ENCODE data around the gene GLS. TPM values are rescaled to one million over a fixed set of nuclear protein-coding genes. Genes with fewer than 3 reads are reported as not detected.

Gene GLS
- total and polyA plus RNA-seq, 2 donors (not counting 1 experiment from before 2014, with no cell fraction given) = 32.5 to 195 TPM

DNA sequence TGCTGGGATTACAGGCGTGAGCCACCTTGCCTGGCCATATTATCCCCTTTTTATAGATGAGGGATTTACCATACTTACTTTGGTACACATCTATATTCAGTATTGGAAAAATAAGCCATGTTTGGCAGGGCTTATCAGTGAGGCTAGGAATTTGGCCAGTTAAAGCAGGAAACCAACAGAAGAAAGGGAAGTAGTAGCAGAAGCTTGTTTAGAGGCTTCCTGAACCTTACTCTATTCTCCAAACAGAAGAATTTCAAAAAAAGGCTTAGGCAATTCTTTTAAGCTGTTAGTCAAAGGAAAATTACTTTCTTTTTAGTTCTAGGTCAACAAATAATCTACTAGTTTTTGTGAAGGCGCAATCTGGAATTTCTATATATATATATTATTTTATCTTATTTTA, 3.2 kb upstream of the GLS start:
- ATAC-seq (ENCODE audit: low read depth) = no peak
- Histone ChIP-seq H3K9me3 (ENCODE audit: control extremely low read depth in 1 of 3, control insufficient read depth in 2 of 3, insufficient read depth in 1 of 3, low read length in 2 of 3) (no peaks in the 10 kb centered on the region), H3K4me1 (ENCODE audit: control insufficient read depth in 2 of 2, insufficient read depth in 2 of 2, low read length in 2 of 2) (peaks cover 15 to 16% of the 10 kb centered on the region in 2 donors), H3K27me3 (replicated peaks in 1 of 4; ENCODE audit: control extremely low read depth in 1 of 4, control insufficient read depth in 3 of 4, insufficient read depth in 4 of 4, low read length in 3 of 4) (no peaks in the 10 kb centered on the region), H3K79me2 (ENCODE audit: control insufficient read depth, insufficient read depth, low read length) (peaks cover 47% of the 10 kb centered on the region), H2AFZ (ENCODE audit: insufficient read depth, low read depth, low read length, poor library complexity, severe bottlenecking) (no peak overlapping the region), H4K20me1 (ENCODE audit: control insufficient read depth, insufficient read depth, low read length, poor library complexity, severe bottlenecking) (no peaks in the 10 kb centered on the region), H3K36me3 (replicated peaks in 1 of 2; ENCODE audit: control extremely low read depth in 1 of 2, control insufficient read depth in 1 of 2, extremely low read depth in 1 of 2, insufficient read depth in 2 of 2, low read length in 1 of 2) (no peaks in the 10 kb centered on the region), H3K9ac (ENCODE audit: low read length) (no peak overlapping the region), H3K27ac (ENCODE audit: low read length in 2 of 2) (no peak overlapping the region), H3K4me2 (replicated peaks; ENCODE audit: low read depth, low read length, poor library complexity, severe bottlenecking) (no peak overlapping the region), H3K4me3 (ENCODE audit: control extremely low read depth in 1 of 5, extremely low read depth in 1 of 5, insufficient read depth in 1 of 5, low read depth in 2 of 5, low read length in 4 of 5) (no peak overlapping the region)
- WGBS (ENCODE audit: insufficient coverage) = no CpG with 5 or more reads among the region's 2 CpGs
- POLR2A ChIA-PET = no interaction called here
- no peak for DNase-seq
- TF ChIP-seq, protein P1, sequence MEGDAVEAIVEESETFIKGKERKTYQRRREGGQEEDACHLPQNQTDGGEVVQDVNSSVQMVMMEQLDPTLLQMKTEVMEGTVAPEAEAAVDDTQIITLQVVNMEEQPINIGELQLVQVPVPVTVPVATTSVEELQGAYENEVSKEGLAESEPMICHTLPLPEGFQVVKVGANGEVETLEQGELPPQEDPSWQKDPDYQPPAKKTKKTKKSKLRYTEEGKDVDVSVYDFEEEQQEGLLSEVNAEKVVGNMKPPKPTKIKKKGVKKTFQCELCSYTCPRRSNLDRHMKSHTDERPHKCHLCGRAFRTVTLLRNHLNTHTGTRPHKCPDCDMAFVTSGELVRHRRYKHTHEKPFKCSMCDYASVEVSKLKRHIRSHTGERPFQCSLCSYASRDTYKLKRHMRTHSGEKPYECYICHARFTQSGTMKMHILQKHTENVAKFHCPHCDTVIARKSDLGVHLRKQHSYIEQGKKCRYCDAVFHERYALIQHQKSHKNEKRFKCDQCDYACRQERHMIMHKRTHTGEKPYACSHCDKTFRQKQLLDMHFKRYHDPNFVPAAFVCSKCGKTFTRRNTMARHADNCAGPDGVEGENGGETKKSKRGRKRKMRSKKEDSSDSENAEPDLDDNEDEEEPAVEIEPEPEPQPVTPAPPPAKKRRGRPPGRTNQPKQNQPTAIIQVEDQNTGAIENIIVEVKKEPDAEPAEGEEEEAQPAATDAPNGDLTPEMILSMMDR (IDR thresholded peaks at IDR 0.05) = no peak
- no peak for TF ChIP-seq EZH2 (IDR thresholded peaks at IDR 0.05; ENCODE audit: borderline replicate concordance, insufficient read depth, low read depth, low read length, poor library complexity, severe bottlenecking)
- intact Hi-C loops (cut with micrococcal nuclease) = no loop called here
- Mint-ChIP-seq H3K9me3 (ENCODE audit: insufficient read depth) (no peaks in the 10 kb centered on the region), H3K27me3 (no peaks in the 10 kb centered on the region), H3K4me3 (no peak overlapping the region), H3K27ac (no peak overlapping the region), H3K4me1 (peaks cover 19% of the 10 kb centered on the region)
- CTCF ChIA-PET = interaction anchor here (1.1 to 3.3 kb wide), 2 partner anchors 11 to 27 kb away, joined by 3 to 20 read pairs; no protein-coding TSS in a partner anchor
